Stimulated activated CD8-positive, alpha-beta memory T cell treated with anti-CD3 and anti-CD28 coated beads, Interleukin-15, amount 100 ng/mL, for 24 hours (primary cell): ENCODE results near the gene FLT3.

Experiments
- DNase-seq: peaks from one replicate; pipeline ENCODE4 v3.0.0-alpha.2; 2020; ENCODE audit warnings: low read depth

The FLT3 gene

DNA sequence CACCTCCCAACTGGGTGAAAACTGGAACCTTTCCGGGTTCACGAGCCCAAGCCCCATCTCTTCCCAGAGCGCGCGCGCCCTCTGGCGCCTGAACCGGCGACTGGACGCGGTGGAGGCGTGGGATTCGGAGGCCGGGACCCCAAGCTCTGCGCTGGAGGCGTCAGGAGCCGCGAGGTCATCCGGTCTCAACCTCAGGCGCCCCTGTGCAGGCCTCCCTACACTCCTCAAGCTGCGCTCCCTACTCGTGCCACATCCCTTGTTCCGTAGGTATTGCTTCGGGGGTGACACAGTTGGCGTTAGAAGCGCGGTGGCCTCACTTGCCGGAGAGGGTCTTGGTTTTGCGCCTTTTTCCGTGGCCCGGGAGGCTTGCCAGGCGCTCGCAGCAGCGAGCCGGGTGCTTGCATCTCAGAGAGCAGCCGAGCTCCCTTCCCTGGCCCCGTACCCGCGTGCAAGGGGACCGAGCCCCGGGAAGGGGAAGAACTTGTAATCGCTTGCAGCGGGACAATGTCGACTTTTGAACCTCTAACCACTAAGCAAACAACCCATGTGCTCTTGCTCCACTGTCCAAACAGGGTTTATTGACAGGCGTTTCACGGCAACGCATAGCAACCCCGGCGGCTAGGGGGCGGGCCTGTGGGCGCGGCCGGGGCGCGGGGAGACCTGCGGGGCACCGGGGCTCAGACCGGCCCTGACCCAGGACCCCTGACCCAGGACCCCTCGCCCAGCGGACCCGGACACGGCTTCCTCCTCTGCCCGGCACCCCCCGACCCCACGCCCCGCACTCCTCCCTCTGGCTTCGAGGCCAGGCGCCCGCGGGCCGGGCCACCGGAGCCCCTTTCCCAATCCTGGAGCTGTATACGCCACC is 139.8 kb downstream of the FLT3 start:
- no peak for DNase-seq

DNA sequence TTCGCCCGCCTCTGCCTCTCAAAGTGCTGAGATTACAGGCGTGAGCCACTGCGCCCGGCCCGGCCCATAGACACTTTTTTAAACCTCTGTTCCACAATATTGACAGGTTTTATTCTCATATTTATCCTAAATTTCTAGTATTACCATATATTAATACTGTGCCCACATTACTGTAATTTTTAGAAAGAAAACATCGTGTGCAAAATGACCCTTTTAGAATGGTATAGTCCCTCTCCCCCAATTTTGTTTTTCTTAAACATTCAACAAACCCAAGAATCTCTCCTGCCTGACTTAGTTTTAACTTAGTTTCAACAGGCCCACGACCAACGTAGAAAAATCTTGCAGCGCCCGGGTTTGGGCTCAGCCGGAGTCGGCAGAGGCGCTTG is 140.4 kb downstream of the FLT3 start:
- DNase-seq: no peak

DNA sequence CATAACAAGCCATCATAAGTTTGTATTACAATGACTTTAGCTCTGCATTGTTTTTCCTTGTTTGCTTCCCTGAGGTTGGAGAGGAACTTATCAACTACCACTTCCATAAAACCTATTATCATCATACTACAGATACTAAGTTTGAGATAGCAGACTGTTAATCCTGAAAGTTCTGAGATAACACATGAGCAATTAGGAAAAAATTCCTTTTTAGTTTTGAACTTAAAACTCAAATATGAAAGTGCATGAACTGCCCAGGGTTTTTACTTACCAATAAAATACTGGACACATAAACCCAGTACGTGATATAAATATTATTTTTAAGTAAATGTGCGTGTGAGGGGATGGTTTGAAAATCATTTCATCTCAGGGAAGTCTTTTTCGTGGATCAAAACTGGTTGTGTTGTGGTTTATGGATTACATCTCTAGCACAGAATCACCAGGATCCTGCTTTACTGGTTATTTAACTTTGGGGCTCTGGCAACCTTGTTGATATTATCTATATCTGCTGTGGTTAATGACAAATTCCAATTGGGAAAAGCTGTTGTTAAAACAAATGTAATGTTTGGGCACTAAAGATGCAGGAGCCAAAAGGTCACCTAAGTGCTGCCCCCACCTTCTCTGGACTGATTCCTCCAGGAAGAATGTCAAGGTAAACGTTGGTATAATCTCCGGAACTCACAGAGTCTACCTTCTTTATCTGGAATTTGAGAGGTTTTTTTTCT is 143.6 kb downstream of the FLT3 start:
- DNase-seq: no peak

DNA sequence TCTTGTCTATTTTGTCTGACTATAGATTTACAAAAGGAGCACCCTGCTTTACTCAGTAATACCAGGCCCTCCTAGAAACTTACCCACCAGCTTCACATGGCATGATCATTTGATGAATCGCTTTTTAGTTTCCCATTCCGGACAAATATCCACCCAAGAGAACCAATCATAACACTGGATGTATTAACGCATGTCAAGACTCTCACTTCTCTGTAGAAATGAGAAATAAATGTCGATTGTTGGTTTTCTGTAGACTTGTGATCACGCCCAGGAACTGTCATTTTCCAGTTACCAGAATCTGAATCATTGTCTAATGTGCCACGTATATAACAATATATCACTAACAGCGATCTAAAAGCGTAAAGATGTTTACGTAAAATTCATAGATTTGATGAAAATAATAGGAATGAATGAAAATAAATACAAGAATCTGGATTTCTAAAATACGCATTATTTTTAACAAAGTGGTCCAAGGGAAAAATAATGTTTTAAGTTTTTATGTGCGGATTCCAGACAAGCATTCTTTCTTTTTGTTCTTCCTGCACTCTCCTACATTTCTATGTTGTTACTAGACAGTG is 145.3 kb downstream of the FLT3 start:
- DNase-seq: no peak

DNA sequence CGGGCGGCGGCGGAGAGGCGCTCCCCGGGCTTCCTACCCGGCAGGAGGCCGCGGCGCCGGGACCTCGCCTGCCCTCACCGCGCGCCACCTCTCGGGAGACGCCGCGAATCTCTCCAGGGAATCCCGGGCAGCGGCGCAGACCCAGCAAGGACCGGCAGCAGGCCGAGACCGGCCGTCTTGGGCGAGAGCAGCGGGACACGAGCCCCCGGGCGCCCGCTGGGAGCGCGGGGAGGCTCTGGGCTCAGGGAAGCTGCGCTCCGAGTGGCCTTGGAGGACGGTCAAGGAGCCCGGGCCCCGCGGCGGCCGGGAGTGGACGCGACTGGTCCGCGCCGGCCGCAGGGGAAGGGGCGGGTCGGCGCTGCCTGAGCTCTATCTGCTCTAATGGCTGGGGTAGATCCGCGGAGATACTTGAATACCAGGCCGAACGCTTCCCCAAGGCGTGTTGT is 145.9 kb downstream of the FLT3 start:
- no peak for DNase-seq

DNA sequence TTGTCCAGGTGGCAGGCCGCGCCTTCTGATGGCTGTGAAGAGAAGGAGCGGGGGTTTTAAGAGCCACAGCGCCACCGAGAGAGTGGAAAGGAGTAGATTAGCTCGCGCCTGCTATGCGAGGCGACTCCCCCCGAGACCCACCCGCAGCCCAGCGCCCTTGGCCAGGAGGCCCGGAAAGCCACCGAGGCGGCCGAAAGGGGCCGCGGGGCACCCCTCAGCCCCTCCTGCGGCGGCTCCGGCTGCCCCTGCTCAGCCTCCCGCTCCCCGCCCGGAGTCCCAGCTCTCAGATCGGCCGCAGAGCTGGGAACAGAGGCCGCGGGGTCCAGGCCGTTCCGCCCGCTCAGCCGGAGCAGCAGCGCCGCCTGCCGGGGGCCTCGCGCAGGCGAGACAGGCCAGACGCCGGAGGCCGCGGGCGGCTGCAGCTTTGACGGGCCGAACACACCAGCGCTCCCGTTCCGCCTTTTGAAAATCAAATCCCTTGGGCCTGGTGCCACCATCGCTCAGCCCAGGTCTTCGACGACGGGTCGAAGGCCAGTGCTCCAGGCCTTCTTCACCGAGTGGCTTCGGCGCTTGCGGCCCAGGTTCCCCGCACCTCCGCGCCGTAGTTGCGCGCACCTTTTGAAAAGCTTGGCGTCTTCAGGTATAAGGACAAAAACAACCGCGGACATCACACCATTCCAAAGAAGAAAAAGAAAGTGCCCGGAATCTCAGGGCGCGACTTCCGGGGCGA is 146.5 kb downstream of the FLT3 start:
- DNase-seq: peak; percentile 59
